DMS153 (cell line): ENCODE measurements around the gene CREM.

Experiments used
- DNase-seq: peaks from one replicate; lab custom pipeline; 2025; lab: John Stamatoyannopoulos, UW

The CREM gene

GRCh38 chr10:35219891-35220890 lies 93.5 kb downstream of the CREM start:
- no peak for DNase-seq

DNA sequence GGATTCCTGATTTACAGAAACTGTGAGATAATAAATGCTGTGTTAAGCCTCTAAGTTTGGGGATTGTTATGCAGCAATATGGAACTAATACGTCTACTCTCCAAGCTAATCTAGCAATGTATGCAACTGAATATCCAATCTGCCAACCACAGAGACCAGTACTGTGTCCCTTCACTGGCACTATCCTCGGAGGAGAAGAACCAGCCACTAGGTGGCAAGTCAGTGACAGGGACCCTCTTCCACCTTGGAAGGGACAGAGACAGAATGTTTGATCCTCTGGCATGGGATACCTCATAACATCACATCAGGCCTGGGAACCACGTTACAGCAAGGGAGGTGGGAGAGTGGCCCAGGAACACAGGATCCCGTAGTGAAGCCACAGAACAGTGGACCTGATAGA lies 96.4 kb downstream of the CREM start:
- DNase-seq, result no peak

DNA sequence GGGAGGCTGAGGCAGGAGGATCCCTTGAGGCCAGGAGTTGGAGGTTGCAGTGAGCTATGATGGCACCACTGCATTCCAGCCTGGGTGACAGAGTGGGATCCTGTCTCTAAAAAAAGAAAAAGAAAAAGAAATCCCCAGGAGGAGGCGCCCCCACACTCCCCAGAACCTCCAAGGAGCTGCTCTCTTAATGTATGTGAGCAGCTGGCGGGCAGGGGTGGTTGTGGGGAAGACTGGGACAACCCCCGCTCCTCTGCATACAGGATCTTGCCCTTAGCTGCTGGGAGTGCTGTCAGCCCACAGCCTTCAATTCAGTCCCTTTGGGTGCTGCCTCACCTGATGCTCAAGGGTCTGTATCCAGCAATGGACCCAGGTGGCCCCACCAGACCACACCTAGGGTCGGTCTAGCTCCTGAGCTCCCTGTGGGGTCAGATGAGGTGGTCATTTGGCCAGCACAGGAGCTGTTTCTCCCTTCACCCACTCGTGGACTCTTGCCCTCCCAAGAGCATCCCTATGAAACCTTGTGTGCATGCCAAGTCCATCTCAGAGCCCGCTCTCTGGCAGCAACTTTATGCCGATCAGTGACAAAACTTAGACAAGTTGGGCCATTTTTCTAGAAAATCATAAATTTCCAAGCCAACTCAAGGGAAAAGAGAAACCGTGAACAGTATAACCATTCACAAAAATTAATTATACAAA lies 97.5 kb downstream of the CREM start:
- no peak for DNase-seq

DNA sequence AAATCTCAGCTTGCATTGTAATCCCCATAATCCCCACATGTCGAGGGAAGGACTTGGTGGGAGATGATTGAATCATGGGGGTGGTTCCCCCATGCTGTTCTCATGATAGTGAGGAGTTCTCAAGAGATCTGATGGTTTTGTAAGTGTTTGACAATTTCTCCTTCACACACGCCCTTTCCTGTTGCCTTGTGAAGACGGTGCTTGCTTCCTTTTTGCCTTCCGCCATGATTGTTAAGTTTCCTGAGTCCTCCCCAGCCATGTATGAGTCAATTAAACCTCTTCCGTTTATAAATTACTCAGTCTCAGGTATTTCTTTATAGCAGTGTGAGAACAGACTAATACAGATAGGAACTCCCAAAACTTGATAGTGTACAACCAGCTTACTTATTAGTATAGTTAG lies 98.6 kb downstream of the CREM start:
- DNase-seq, result no peak

DNA sequence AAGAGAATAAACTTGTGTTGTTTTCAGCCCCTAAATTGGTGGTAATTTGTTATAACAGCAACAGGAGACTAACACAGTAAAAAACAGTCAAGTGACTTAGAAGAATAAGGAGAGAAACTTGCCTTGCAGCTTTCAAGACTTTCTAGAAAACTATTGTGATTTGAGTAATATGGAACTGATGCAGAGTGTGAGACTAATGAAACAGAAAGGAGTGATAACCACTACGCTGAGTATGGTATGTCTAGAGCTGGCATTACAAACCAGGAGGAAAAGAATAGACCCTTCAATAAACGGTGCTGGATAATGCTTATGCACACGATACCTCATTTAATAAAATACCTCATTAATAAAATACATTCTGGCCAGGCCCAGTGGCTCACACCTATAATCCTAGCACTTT lies 99.9 kb downstream of the CREM start:
- no peak for DNase-seq

DNA sequence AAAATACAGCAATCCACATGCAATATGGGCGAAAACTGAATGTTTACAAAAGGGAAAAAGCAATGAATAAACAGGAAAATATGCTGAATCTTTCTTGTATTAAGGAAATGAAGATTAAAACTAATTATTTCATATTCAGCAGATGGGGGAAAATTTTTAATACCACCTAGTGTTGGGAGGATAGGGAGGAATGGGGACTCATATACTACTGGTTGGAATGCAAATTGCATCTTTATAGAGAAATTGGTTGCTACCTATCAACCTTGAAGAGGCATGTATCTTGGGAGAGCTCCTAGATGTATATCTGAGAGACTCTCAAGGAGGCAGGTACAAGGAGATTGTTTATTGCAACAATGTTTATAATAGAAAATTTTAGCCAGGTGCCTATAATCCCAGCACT lies 101.4 kb downstream of the CREM start:
- DNase-seq, result no peak

- DNase-seq, result no peak
Observed at GRCh38 chr10:35231646-35232045, 105.0 kb downstream of the CREM start.

- no peak for DNase-seq
Observed at GRCh38 chr10:35232527-35232926, 105.9 kb downstream of the CREM start.

DNA sequence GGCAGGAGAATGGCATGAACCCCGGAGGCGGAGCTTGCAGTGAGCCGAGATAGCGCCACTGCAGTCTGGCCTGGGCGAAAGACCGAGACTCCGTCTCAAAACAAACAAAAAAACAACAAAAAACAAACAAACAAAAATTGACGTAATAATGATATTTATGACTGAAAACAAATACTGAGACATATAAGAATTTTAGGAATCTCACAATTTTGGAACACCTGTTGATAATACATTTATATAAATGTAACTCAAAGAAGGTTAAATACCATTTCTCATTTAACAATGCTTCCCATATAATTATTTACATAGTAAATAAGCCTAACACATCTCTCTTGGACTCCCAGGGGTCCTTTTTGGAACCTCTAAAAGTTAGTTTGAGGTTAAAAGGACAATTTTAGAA lies 107.4 kb downstream of the CREM start:
- no peak for DNase-seq

GRCh38 chr10:35236739-35237138 lies 110.1 kb downstream of the CREM start:
- DNase-seq, result no peak

DNA sequence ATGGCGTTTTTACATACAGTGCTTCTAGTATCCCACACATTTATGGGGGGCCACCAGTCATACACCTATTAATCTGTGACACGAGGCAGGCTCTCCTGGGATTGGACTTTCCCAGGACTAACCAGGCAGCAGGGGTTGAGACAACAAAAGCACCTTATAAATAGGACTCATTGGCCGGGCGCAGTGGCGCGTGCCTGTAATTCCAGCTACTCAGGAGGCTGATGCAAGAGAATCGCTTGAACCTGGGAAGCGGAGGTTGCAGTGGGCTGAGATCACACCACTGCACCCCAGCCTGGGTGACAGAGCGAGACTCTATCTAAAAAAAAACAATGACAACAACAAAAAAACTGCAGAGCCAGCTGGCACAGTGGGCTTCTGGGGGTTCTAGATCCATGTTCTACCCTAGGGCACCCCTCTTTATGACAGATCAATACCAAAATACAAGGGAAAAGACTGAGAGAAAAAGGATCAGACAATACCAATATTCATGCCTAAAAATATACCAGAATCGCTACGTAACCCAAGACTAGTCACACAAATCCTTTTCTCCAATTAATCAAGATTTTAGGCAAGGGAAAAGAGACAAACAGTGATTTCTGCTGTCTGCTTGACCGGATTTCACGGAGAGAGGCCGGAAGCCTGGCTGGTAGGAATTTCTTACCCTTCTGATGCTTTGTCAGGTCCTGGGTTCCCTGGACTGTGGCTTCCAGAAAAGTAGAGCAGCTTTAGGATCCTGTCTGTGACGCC lies 111.3 kb downstream of the CREM start:
- DNase-seq, result no peak

DNA sequence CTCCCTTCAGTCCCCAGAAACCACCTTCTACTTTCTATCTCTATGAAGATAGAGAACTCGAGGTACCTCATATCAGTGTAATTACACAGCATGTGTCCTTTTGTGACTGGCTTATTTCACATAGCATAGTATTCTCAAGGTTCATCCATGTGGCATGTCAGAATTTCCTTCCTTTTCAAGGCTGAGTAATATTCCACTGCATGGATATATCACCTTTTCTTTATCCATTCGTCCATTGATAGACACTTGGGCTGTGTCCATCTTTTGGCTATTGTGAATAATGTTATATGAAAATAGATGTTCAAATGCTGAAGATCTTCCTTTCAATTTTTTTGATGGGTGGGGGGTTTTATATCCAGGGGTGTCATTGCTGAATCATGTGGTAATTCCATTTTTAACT lies 117.9 kb downstream of the CREM start:
- no peak for DNase-seq

DNA sequence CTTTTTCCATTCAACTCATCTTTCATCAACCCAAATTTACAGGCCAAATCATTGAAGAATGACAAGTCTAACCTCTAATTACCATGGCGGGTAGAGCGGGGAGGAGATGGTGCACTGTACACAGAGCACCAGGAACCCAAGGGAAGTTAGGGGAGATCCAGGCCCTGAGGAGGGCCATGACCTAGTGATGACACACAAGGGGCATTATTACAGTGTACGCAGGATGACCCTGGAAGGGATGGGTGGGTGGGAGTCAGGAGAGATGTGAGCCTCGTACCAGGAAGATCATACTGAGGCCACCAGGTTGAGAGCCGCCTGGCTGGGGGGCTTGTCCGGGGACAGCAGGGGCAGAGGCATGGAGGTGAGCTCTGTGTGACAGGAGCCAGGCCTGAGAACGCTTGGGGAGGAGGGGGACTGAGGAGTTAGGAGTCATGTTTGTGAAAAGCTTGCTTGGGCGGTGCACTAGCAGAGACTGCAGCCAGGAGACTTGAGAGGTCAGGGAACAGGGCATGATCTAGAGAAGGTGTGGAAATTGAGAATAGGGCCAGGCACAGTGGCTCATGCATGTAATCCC lies 120.2 kb downstream of the CREM start:
- DNase-seq, result no peak

GRCh38 chr10:35251373-35252100 lies 124.9 kb downstream of the CREM start:
- DNase-seq, result no peak

DNA sequence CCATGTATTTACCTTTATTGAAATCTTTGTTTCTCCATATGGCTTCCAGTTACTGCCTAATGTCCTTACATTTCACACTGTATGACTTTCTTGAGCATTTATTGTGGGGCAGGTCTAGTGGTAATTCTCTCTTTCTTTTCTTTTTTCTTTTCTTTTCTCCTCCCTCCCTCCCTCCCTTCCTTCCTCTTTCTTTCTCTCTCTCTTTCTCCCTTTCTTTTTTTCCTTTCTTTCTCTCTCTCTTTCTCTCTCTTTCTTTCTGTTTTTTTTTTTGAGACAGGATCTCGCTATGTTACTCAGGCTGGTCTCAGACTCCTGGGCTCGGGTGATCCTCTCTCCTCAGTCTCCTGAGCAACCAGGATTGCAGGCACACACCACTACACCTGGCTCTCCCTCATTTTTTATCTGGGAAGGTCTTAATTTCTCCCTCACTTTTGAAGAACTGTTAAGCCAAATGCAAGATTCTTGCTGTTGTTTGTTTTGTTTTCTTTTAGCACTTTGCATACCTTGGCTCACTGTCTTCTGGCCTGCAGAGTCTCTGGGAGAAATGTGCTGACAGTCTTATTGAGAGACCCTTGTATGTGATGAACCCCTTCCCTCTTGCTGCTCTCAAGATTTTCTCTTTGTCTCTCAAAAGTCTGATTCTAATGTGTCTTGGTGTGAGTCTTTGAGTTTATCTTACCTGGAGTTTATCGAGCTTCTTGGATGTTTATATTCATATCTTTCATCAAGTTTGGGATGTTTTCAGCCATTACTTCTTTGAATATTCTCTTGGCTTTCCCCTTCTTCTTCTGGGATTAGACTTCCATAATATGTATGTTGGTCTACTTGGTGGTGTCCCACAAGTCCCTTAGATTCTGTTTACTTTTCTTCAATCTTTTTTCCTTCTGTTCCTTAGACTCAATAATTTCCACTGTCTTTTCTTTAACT lies 130.7 kb downstream of the CREM start:
- DNase-seq, result no peak

DNA sequence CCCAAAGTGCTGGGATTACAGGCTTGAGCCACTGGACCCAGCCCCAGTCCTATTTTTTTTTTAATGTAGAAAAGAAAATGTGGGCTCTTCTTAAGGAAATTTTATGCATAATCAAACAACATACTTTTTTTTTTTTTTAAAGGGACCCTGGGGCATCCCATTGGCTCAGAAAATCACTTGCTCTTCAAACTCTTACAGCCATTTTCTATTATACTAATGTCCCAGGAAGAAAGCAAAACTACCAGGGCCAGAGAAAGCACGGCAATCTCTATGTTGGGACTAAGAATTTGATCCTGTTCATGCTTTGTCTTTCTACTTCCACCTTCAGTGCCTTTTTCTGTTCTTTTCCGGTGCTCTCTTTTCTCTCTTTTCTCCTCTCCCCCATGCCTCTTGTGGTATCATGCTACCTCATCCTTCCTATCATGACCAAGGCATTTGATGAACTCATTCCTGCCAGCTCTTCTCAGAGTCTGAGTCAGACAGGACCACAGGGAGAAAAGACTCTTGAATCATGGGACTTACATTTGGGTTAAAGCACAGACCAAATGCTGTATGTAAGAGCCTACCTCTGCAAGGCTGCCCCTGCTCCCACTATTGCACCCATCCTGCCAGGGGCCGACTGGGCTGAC lies 133.2 kb downstream of the CREM start:
- no peak for DNase-seq

DNA sequence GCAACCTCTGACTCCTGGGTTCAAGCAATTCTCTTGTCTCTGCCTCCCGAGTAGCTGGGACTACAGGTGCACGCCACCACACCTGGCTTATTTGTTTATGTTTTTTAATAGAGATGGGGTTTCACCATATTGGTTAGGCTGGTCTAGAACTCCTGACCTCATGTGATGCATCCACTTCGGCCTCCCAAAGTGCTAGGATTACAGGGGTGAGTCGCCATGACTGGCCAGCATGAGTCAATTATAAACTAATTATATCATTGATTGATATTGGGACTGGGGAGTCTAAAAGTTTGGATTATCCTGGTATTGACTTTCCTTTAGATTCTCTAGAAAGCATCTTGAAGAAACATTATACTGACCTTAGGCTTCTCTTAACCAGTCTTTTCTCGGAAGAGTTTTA lies 135.8 kb downstream of the CREM start:
- DNase-seq, result no peak
